A673 (cell line): ENCODE results near the gene PHACTR3.

ENCODE experiments used
- EZH2 ChIP-seq: fragments of 200-600 bp; sonication (generic); IDR thresholded peaks from 2 replicates; pipeline ENCODE4 v1.6.1; 2017; ENCODE audit warnings: borderline replicate concordance, low read depth, mild to moderate bottlenecking, mixed read lengths, antibody characterized with exemption, low read length; ENCODE audit not compliant: poor library complexity, severe bottlenecking
- TF ChIP-seq, protein P1 (sequence below): fragments of 300-800, 200-600 bp; sonication (generic); conservative IDR thresholded peaks from 2 replicates; pipeline ENCODE4 v1.5.1; 2017; ENCODE audit warnings: low read depth, mild to moderate bottlenecking, antibody characterized with exemption, low read length, moderate library complexity, mixed read lengths

GRCh38 chr20:59831916-59832270, 227.6 kb downstream of the PHACTR3 start:
- TF ChIP-seq, protein P1, sequence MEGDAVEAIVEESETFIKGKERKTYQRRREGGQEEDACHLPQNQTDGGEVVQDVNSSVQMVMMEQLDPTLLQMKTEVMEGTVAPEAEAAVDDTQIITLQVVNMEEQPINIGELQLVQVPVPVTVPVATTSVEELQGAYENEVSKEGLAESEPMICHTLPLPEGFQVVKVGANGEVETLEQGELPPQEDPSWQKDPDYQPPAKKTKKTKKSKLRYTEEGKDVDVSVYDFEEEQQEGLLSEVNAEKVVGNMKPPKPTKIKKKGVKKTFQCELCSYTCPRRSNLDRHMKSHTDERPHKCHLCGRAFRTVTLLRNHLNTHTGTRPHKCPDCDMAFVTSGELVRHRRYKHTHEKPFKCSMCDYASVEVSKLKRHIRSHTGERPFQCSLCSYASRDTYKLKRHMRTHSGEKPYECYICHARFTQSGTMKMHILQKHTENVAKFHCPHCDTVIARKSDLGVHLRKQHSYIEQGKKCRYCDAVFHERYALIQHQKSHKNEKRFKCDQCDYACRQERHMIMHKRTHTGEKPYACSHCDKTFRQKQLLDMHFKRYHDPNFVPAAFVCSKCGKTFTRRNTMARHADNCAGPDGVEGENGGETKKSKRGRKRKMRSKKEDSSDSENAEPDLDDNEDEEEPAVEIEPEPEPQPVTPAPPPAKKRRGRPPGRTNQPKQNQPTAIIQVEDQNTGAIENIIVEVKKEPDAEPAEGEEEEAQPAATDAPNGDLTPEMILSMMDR: no peak
- no peak for TF ChIP-seq EZH2
